Esophagus muscularis mucosa (tissue), 3 donors: Measurements from ENCODE around the gene FBXL4.

Source experiments
- EP300 ChIP-seq: sonication (generic); formaldehyde crosslinking; IDR thresholded peaks from one replicate; pipeline ENCODE4 v1.6.1; 2017; ENCODE audit warnings: antibody characterized with exemption
- TF ChIP-seq, protein P1 (sequence below), 3 experiments: fragments of 200-600 bp in 2 of 3; fragments of 450-650 bp in 1 of 3; sonication (generic) in 2 of 3; IDR thresholded peaks; one replicate each; pipeline ENCODE4 v1.5.1; 2017 to 2019; ENCODE audit warnings: antibody characterized with exemption in 3 of 3, mild to moderate bottlenecking in 2 of 3, moderate library complexity in 1 of 3

DNA sequence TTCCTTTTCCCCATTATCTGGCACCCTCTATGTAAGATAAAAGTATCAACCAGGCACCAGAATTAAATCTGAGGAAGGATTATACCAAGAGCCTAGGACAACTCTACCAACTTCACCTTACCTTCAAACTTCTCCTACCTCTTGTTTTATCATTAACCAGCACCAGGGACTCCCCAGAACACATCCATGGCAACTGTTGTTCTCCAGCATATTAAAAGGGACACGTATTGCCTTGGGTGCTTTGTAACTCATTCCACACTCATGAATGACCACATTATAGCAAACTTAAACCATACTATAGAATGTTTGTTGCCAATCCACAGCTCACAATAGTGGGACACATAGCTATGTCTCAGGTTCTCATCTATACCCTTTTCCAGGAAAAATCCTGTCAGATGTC lies 11.9 kb upstream of the FBXL4 start:
- TF ChIP-seq EP300, result no peak
- TF ChIP-seq, protein P1, sequence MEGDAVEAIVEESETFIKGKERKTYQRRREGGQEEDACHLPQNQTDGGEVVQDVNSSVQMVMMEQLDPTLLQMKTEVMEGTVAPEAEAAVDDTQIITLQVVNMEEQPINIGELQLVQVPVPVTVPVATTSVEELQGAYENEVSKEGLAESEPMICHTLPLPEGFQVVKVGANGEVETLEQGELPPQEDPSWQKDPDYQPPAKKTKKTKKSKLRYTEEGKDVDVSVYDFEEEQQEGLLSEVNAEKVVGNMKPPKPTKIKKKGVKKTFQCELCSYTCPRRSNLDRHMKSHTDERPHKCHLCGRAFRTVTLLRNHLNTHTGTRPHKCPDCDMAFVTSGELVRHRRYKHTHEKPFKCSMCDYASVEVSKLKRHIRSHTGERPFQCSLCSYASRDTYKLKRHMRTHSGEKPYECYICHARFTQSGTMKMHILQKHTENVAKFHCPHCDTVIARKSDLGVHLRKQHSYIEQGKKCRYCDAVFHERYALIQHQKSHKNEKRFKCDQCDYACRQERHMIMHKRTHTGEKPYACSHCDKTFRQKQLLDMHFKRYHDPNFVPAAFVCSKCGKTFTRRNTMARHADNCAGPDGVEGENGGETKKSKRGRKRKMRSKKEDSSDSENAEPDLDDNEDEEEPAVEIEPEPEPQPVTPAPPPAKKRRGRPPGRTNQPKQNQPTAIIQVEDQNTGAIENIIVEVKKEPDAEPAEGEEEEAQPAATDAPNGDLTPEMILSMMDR (IDR thresholded peaks at IDR 0.05), result no peak
